DMS153 treated with DMSO at 0.1 percent for 48 hours (cell line): ENCODE data around the gene HTR1B.

Experiments
- DNase-seq: peaks from one replicate; lab custom pipeline; 2025; ENCODE audit not compliant: unreplicated experiment; lab: John Stamatoyannopoulos, UW

Gene HTR1B

GRCh38 chr6:77456531-77457248, 6.6 kb downstream of the HTR1B start:
- DNase-seq: no peak

- no peak for DNase-seq
These were observed 8.0 kb downstream of the HTR1B start for GRCh38 chr6:77455271-77455670.

- DNase-seq: no peak
These were observed 8.9 kb downstream of the HTR1B start for GRCh38 chr6:77454386-77454785.

GRCh38 chr6:77451466-77451865, 11.8 kb downstream of the HTR1B start:
- DNase-seq: no peak

- no peak for DNase-seq
These were observed 12.4 kb downstream of the HTR1B start for GRCh38 chr6:77450924-77451323.

- no peak for DNase-seq
These were observed 14.7 kb downstream of the HTR1B start for GRCh38 chr6:77448546-77448945.

- DNase-seq: no peak
These were observed 16.0 kb downstream of the HTR1B start for GRCh38 chr6:77447254-77447653.

GRCh38 chr6:77446249-77446648, 17.0 kb downstream of the HTR1B start:
- no peak for DNase-seq

GRCh38 chr6:77445214-77445613, 18.1 kb downstream of the HTR1B start:
- DNase-seq: no peak

GRCh38 chr6:77440206-77440976, 22.9 kb downstream of the HTR1B start:
- no peak for DNase-seq

- DNase-seq: no peak
These were observed 29.4 kb downstream of the HTR1B start for GRCh38 chr6:77433888-77434287.

- no peak for DNase-seq
These were observed 32.8 kb downstream of the HTR1B start for GRCh38 chr6:77430504-77430903.

GRCh38 chr6:77425671-77426070, 37.6 kb downstream of the HTR1B start:
- no peak for DNase-seq

GRCh38 chr6:77425216-77425615, 38.1 kb downstream of the HTR1B start:
- DNase-seq: no peak

- DNase-seq: no peak
These were observed 38.5 kb downstream of the HTR1B start for GRCh38 chr6:77424761-77425160.

GRCh38 chr6:77416839-77417238, 46.5 kb downstream of the HTR1B start:
- DNase-seq: no peak

- no peak for DNase-seq
These were observed 47.6 kb downstream of the HTR1B start for GRCh38 chr6:77415706-77416105.
